B cell (primary cell): ENCODE measurements around the gene C1QA.

Experiments used
- EZH2 ChIP-seq: IDR thresholded peaks from 2 replicates; pipeline ENCODE4 v1.6.1; 2012; ENCODE audit warnings: borderline replicate concordance, low read depth, mild to moderate bottlenecking, moderate library complexity, low read length; ENCODE audit not compliant: insufficient read depth, poor library complexity, severe bottlenecking
- TF ChIP-seq, protein P1 (sequence below): fragments of 200-600 bp; IDR thresholded peaks from one replicate; pipeline ENCODE4 v1.8.0; 2022; ENCODE audit warnings: antibody characterized with exemption, mild to moderate bottlenecking

DNA sequence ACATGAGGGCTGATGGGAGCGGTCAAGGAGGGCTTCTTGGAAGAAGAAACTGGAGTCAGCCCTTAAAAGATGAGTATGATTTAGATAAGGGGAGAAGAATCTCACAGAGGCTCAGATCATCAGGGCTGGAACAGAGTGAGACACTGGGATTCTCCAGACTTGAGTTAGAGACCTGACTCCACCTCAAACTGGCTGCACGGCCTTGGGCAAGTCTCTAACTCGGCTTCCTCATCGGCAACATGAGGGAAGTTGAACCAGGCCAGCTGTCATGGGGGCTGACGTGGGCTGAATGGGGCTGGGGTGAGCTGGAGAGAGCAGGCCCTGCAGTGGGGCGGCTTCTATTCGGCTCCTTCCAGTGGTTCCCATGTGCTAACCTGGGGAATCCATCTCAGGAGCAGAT is 9.5 kb downstream of the C1QA start:
- TF ChIP-seq, protein P1, sequence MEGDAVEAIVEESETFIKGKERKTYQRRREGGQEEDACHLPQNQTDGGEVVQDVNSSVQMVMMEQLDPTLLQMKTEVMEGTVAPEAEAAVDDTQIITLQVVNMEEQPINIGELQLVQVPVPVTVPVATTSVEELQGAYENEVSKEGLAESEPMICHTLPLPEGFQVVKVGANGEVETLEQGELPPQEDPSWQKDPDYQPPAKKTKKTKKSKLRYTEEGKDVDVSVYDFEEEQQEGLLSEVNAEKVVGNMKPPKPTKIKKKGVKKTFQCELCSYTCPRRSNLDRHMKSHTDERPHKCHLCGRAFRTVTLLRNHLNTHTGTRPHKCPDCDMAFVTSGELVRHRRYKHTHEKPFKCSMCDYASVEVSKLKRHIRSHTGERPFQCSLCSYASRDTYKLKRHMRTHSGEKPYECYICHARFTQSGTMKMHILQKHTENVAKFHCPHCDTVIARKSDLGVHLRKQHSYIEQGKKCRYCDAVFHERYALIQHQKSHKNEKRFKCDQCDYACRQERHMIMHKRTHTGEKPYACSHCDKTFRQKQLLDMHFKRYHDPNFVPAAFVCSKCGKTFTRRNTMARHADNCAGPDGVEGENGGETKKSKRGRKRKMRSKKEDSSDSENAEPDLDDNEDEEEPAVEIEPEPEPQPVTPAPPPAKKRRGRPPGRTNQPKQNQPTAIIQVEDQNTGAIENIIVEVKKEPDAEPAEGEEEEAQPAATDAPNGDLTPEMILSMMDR: no peak
- no peak for TF ChIP-seq EZH2
